ENCODE measurements around the gene IL17RE. TPM values are rescaled to one million over a fixed set of nuclear protein-coding genes. Genes with fewer than 3 reads are reported as not detected.

The IL17RE gene
- total and polyA plus RNA-seq, 2 of the 13 experiments (the other 11 are each of a cell fraction or from before 2014, with no cell fraction given), result 14.5 to 24.1 TPM

DNA sequence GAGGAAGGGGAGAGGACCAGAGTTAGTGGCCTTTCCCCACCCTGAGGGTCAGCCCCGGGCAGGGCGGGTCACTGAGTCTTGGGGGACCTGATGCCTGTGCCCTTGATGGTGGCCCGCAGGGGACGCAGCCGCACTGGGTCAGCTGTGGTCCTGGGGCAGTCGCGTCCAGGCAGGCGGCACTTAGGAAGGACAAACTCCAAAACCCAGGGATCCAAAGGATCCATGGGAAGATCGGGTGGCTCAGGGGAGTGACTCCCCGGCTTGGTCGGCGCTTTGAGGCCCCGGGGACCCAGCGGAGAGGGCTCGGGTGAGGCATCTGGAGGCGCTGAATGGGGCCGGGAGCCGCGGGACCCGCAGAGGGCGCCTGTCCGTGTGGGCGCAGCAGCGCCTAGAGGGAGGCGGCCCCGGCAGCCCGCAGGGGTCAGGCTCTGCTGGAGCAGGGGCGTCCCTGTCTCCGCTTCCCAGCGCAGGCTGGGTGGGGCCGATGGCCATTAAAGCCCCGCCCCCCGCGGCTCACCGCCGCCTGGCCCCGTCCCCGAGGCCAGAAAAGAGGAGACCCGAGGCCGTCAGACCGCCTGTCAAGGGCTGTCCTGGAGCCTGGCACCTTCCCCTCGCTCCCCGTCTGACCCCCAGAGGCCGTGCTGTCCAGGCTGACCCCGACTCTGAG, 40.1 kb upstream of the IL17RE start (continued):
- TF ChIP-seq ZNF687 (CRISPR knock-in tag; IDR thresholded peaks at IDR 0.05) (peak; percentile 83), ZNF598 (CRISPR knock-in tag; IDR thresholded peaks at IDR 0.05; ENCODE audit: borderline replicate concordance) (no peak), HNF1A (IDR thresholded peaks at IDR 0.05; ENCODE audit: low read depth) (no peak), HNF1A (CRISPR knock-in tag; IDR thresholded peaks at IDR 0.05; ENCODE audit: borderline replicate concordance) (no peak; the same call in 1 of the 2 replicates), ZNF747 (CRISPR knock-in tag; IDR thresholded peaks at IDR 0.05; ENCODE audit: borderline replicate concordance) (peak; percentile 67; the same call in 1 of the 2 replicates), KAT7 (CRISPR knock-in tag; IDR thresholded peaks at IDR 0.05; ENCODE audit: borderline replicate concordance) (no peak), ZSCAN30 (CRISPR knock-in tag; IDR thresholded peaks at IDR 0.05) (peak; percentile 25; the same call in 1 of the 2 replicates), ZNF572 (CRISPR knock-in tag; IDR thresholded peaks at IDR 0.05) (no peak), ZNF142 (CRISPR knock-in tag; IDR thresholded peaks at IDR 0.05) (no peak; the same call in 1 of the 2 replicates), XBP1 (CRISPR knock-in tag; IDR thresholded peaks at IDR 0.05) (no peak), GABPB1 (CRISPR knock-in tag; IDR thresholded peaks at IDR 0.05) (peak; percentile 77; the same call in 1 of the 2 replicates), ZNF879 (CRISPR knock-in tag; IDR thresholded peaks at IDR 0.05) (no peak), ZBTB21 (CRISPR knock-in tag; IDR thresholded peaks at IDR 0.05) (no peak)
- TF ChIP-seq, protein P1, sequence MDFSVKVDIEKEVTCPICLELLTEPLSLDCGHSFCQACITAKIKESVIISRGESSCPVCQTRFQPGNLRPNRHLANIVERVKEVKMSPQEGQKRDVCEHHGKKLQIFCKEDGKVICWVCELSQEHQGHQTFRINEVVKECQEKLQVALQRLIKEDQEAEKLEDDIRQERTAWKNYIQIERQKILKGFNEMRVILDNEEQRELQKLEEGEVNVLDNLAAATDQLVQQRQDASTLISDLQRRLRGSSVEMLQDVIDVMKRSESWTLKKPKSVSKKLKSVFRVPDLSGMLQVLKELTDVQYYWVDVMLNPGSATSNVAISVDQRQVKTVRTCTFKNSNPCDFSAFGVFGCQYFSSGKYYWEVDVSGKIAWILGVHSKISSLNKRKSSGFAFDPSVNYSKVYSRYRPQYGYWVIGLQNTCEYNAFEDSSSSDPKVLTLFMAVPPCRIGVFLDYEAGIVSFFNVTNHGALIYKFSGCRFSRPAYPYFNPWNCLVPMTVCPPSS (IDR thresholded peaks at IDR 0.05), result no peak

Data from HepG2 (cell line).